ENCODE data around the gene RNF186. TPM values are rescaled to one million over a fixed set of nuclear protein-coding genes. Genes with fewer than 3 reads are reported as not detected.
"Not testable (repeated sequence)": the region's sequence is repeated elsewhere in the genome, so short reads cannot be mapped to it uniquely, and the experiment has no call there.

RNF186 gene
- total and polyA plus RNA-seq, 8 donors: 0.62 to 117 TPM; not detected in 6

GRCh38 chr1:19854866-19855265, 39.8 kb upstream of the RNF186 start:
- no peak for TF ChIP-seq EP300 (IDR thresholded peaks at IDR 0.05)
- intact Hi-C loops (cut with DNase I; ENCODE audit: low total_unique reads): no loop called here
- no peaks in the 10 kb centered on the region for H3K9me3 ChIP-seq

GRCh38 chr1:19852036-19852435, 37.0 kb upstream of the RNF186 start:
- no peak for TF ChIP-seq POLR2A (IDR thresholded peaks at IDR 0.05)
- Histone ChIP-seq H3K27me3 (no peaks in the 10 kb centered on the region), H3K36me3 (no peaks in the 10 kb centered on the region), H3K4me3 (no peak overlapping the region), H3K4me1 (no peaks in the 10 kb centered on the region), H3K9me3 (no peaks in the 10 kb centered on the region), H3K27ac (no peak overlapping the region)
- 79 to 88% (median 83%) methylated on average over 1 of the region's 1 CpG for WGBS, 5 donors
- intact Hi-C loops (cut with DNase I; ENCODE audit: low total_unique reads): no loop called here
- DNase-seq: no peak

More at GRCh38 chr1:19854866-19855265, 39.8 kb upstream of the RNF186 start:
- Histone ChIP-seq H3K27me3 (peaks cover 0 to 4% (median 0%) of the 10 kb centered on the region in 3 donors), H3K4me1 (no peaks in the 10 kb centered on the region), H3K4me3 (no peak overlapping the region), H3K36me3 (no peaks in the 10 kb centered on the region), H3K27ac (no peak overlapping the region)
- no peak for DNase-seq

- H3K9me3 ChIP-seq: no peaks in the 10 kb centered on the region
- peaks cover 0 to 6% (median 0%) of the 10 kb centered on the region in 3 donors for H3K27me3 ChIP-seq
- no peak overlapping the region for H3K4me3 ChIP-seq
- H3K27ac ChIP-seq: no peak overlapping the region
- DNase-seq: no peak
- TF ChIP-seq POLR2A (IDR thresholded peaks at IDR 0.05): no peak
- no peak for TF ChIP-seq EP300 (IDR thresholded peaks at IDR 0.05)
- no peak for TF ChIP-seq POLR2AphosphoS5 (IDR thresholded peaks at IDR 0.05)
- TF ChIP-seq CTCF (IDR thresholded peaks at IDR 0.05): no peak
- no peaks in the 10 kb centered on the region for H3K36me3 ChIP-seq
- H3K4me1 ChIP-seq: no peaks in the 10 kb centered on the region
- intact Hi-C loops (cut with DNase I; ENCODE audit: low total_unique reads): no loop called here
- WGBS, 5 donors: 52 to 68% (median 65%) methylated on average over 7 of the region's 7 CpGs
These were observed 35.1 kb upstream of the RNF186 start for GRCh38 chr1:19850214-19850613.

GRCh38 chr1:19849307-19849706, 34.2 kb upstream of the RNF186 start:
- H3K36me3 ChIP-seq; H3K27me3 ChIP-seq; intact Hi-C loops (cut with DNase I; ENCODE audit: low total_unique reads); H3K4me3 ChIP-seq; DNase-seq; H3K27ac ChIP-seq; H3K4me1 ChIP-seq; H3K9me3 ChIP-seq: not testable (repeated sequence)
- WGBS, 5 donors: 66 to 77% (median 72%) methylated on average over 3 of the region's 3 CpGs

- WGBS, 5 donors: 75 to 89% (median 84%) methylated on average over 9 of the region's 9 CpGs
- intact Hi-C loops (cut with DNase I; ENCODE audit: low total_unique reads); H3K27ac ChIP-seq: not testable (repeated sequence)
These were observed 32.3 kb upstream of the RNF186 start for GRCh38 chr1:19847334-19847733.

GRCh38 chr1:19846338-19846737, 31.3 kb upstream of the RNF186 start:
- WGBS, 5 donors: 76 to 95% (median 82%) methylated on average over 3 of the region's 3 CpGs
- Histone ChIP-seq H3K4me1 (no peaks in the 10 kb centered on the region), H3K36me3 (no peaks in the 10 kb centered on the region), H3K4me3 (no peak overlapping the region), H3K9me3 (no peaks in the 10 kb centered on the region), H3K27ac (no peak overlapping the region), H3K27me3 (peaks cover 0 to 6% (median 0%) of the 10 kb centered on the region in 3 donors)
- intact Hi-C loops (cut with DNase I; ENCODE audit: low total_unique reads): no loop called here
- TF ChIP-seq EP300 (IDR thresholded peaks at IDR 0.05): no peak
- TF ChIP-seq POLR2A (IDR thresholded peaks at IDR 0.05): no peak
- no peak for DNase-seq

More at GRCh38 chr1:19847334-19847733, 32.3 kb upstream of the RNF186 start:
- H3K9me3 ChIP-seq, H3K27me3 ChIP-seq, H3K4me1 ChIP-seq, H3K36me3 ChIP-seq, H3K4me3 ChIP-seq, DNase-seq: not testable (repeated sequence)

- Histone ChIP-seq H3K4me3 (no peak overlapping the region), H3K27me3 (peaks cover 0 to 6% (median 0%) of the 10 kb centered on the region in 3 donors), H3K27ac (no peak overlapping the region), H3K4me1 (no peaks in the 10 kb centered on the region), H3K9me3 (no peaks in the 10 kb centered on the region), H3K36me3 (no peaks in the 10 kb centered on the region)
- WGBS, 5 donors: 85 to 89% (median 88%) methylated on average over 8 of the region's 8 CpGs
- intact Hi-C loops (cut with DNase I; ENCODE audit: low total_unique reads): no loop called here
- no peak for DNase-seq
- TF ChIP-seq EP300 (IDR thresholded peaks at IDR 0.05) (no peak), POLR2A (IDR thresholded peaks at IDR 0.05) (no peak), POLR2AphosphoS5 (IDR thresholded peaks at IDR 0.05) (no peak), CTCF (IDR thresholded peaks at IDR 0.05) (no peak)
These were observed 30.5 kb upstream of the RNF186 start for GRCh38 chr1:19845555-19845954.

All from stomach (tissue), 9 donors.